IMR-90 (cell line): ENCODE results near the gene PNMA1. TPM values are rescaled to one million over a fixed set of nuclear protein-coding genes. Genes with fewer than 3 reads are reported as not detected.

ENCODE experiments used
- ATAC-seq: fragments of 200-7000 bp; cut with Tn5 transposase; 2 replicates; pipeline ENCODE4 v1.9.1; 2020; ENCODE audit warnings: low read depth, mild to moderate bottlenecking, moderate library complexity
- BruUV-seq: library from RNA; stranded (reverse); fragments of 400-500 nt; replicated peaks from 2 replicates; lab custom pipeline; 2021; lab: Mats Ljungman, UMichigan
- CTCF ChIA-PET: fragments of 300-600 bp; formaldehyde crosslinking; extraction: SDS; loops from one replicate; lab custom pipeline; 2021; ENCODE audit warnings: antibody characterized with exemption; lab: Yijun Ruan, JAX
- POLR2A ChIA-PET: fragments of 300-600 bp; sonication (Branson Sonifier 250); formaldehyde crosslinking; loops from one replicate; lab custom pipeline; 2022; ENCODE audit warnings: antibody characterized with exemption; ENCODE audit not compliant: unreplicated experiment; lab: Charles Lee
- DNase-seq: peaks from one replicate; pipeline ENCODE4 v3.0.0; 2013
- H2AFZ ChIP-seq: replicated peaks from 2 replicates; pipeline ENCODE3; 2013; ENCODE audit warnings: low read length, mild to moderate bottlenecking; ENCODE audit not compliant: poor library complexity
- H2AK5ac ChIP-seq: 2 replicates; pipeline ENCODE4 v1.6.1; 2013; ENCODE audit warnings: low read depth, low read length, inconsistent platforms
- H2AK9ac ChIP-seq: replicated peaks from 2 replicates; pipeline ENCODE3; 2013; ENCODE audit warnings: mild to moderate bottlenecking, low read depth, low read length, moderate library complexity; ENCODE audit not compliant: poor library complexity
- H2BK120ac ChIP-seq: 2 replicates; pipeline ENCODE4 v1.6.1; 2013; ENCODE audit warnings: low read depth, low read length, inconsistent platforms
- H2BK15ac ChIP-seq: 3 replicates; pipeline ENCODE4 v1.6.1; 2013; ENCODE audit warnings: low read depth, low read length, inconsistent platforms
- H2BK20ac ChIP-seq: 2 replicates; pipeline ENCODE4 v1.6.1; 2013; ENCODE audit warnings: low read depth, mild to moderate bottlenecking, inconsistent platforms, low read length, moderate library complexity
- H2BK5ac ChIP-seq: 2 replicates; pipeline ENCODE4 v1.6.1; 2013; ENCODE audit warnings: mild to moderate bottlenecking, low read depth, low read length, inconsistent platforms; ENCODE audit not compliant: poor library complexity, severe bottlenecking
- H3K14ac ChIP-seq: replicated peaks from 2 replicates; pipeline ENCODE4 v1.6.1; 2013; ENCODE audit warnings: low read depth, low read length, inconsistent platforms
- H3K18ac ChIP-seq: 2 replicates; pipeline ENCODE4 v1.6.1; 2013; ENCODE audit warnings: low read depth, low read length, control low read depth
- H3K23ac ChIP-seq: 2 replicates; pipeline ENCODE4 v1.6.1; 2013; ENCODE audit warnings: low read depth, low read length, inconsistent platforms
- H3K27ac ChIP-seq: 2 replicates; pipeline ENCODE4 v1.5.1; 2013; ENCODE audit warnings: mild to moderate bottlenecking, control low read depth, low read length; ENCODE audit not compliant: insufficient read depth
- H3K27me3 ChIP-seq: 2 replicates; pipeline ENCODE4 v1.6.1; 2013; ENCODE audit warnings: low read length; ENCODE audit not compliant: control insufficient read depth, insufficient read depth
- H3K36me3 ChIP-seq: 2 replicates; pipeline ENCODE4 v1.6.1; 2013; ENCODE audit warnings: low read length, mixed read lengths; ENCODE audit not compliant: control insufficient read depth, insufficient read depth
- H3K4ac ChIP-seq: 2 replicates; pipeline ENCODE4 v1.6.1; 2013; ENCODE audit warnings: low read depth, low read length, inconsistent platforms
- H3K4me1 ChIP-seq: 2 replicates; pipeline ENCODE4 v1.6.1; 2013; ENCODE audit warnings: low read length, mixed read lengths; ENCODE audit not compliant: control insufficient read depth, insufficient read depth
- H3K4me2 ChIP-seq: 2 replicates; pipeline ENCODE4 v1.6.1; 2013; ENCODE audit warnings: low read depth, mild to moderate bottlenecking, control low read depth, low read length, moderate library complexity
- H3K4me3 ChIP-seq: 2 replicates; pipeline ENCODE4 v1.5.1; 2013; ENCODE audit warnings: low read depth, mild to moderate bottlenecking, control low read depth, low read length, moderate library complexity; ENCODE audit not compliant: insufficient read depth
- H3K56ac ChIP-seq: 2 replicates; pipeline ENCODE4 v1.6.1; 2013; ENCODE audit warnings: low read length, inconsistent platforms; ENCODE audit not compliant: insufficient read depth; ENCODE audit errors: extremely low read depth
- H3K79me1 ChIP-seq, 2 experiments: 2 replicates each; pipeline ENCODE4 v1.6.1; 2013; ENCODE audit warnings: low read length in 2 of 2, inconsistent platforms in 1 of 2, low read depth in 1 of 2
- H3K9ac ChIP-seq: 2 replicates; pipeline ENCODE4 v1.6.1; 2013; ENCODE audit warnings: low read depth, low read length, control low read depth
- H3K9me1 ChIP-seq: 2 replicates; pipeline ENCODE4 v1.6.1; 2013; ENCODE audit warnings: low read length, inconsistent platforms; ENCODE audit not compliant: insufficient read depth
- H3K9me3 ChIP-seq: 2 replicates; pipeline ENCODE4 v1.6.1; 2013; ENCODE audit warnings: low read length; ENCODE audit not compliant: control insufficient read depth, insufficient read depth
- H4K20me1 ChIP-seq: 2 replicates; pipeline ENCODE4 v1.6.1; 2013; ENCODE audit warnings: low read length, inconsistent platforms; ENCODE audit not compliant: insufficient read depth
- H4K5ac ChIP-seq: 2 replicates; pipeline ENCODE4 v1.6.1; 2013; ENCODE audit warnings: mild to moderate bottlenecking, low read depth, low read length, control low read depth
- H4K8ac ChIP-seq, 2 experiments: 2 replicates each; pipeline ENCODE4 v1.6.1; 2013; ENCODE audit warnings: low read depth in 2 of 2, low read length in 2 of 2, control low read depth in 1 of 2, inconsistent platforms in 1 of 2
- H4K91ac ChIP-seq: 2 replicates; pipeline ENCODE4 v1.6.1; 2013; ENCODE audit warnings: low read depth, low read length, inconsistent platforms; ENCODE audit not compliant: insufficient read depth
- BHLHE40 ChIP-seq: fragments of 150-350 bp; IDR thresholded peaks from 2 replicates; pipeline ENCODE4 v1.6.1; 2016; ENCODE audit warnings: mild to moderate bottlenecking, low read depth, low read length
- CEBPB ChIP-seq: IDR thresholded peaks from 2 replicates; pipeline ENCODE4 v1.6.1; 2012; ENCODE audit warnings: low read depth, low read length, improper control_type of control experiment
- CTCF ChIP-seq: conservative IDR thresholded peaks from 2 replicates; pipeline ENCODE4 v1.5.1; 2012; ENCODE audit warnings: mild to moderate bottlenecking, low read depth, low read length, improper control_type of control experiment
- FOS ChIP-seq: fragments of 150-350 bp; IDR thresholded peaks from 2 replicates; pipeline ENCODE4 v1.6.1; 2016; ENCODE audit warnings: low read depth, low read length
- MAFK ChIP-seq: IDR thresholded peaks from 2 replicates; pipeline ENCODE4 v1.6.1; 2012; ENCODE audit warnings: low read depth, low read length, improper control_type of control experiment
- MAZ ChIP-seq: IDR thresholded peaks from 2 replicates; pipeline ENCODE4 v1.6.1; 2012; ENCODE audit warnings: low read depth, mild to moderate bottlenecking, low read length, improper control_type of control experiment, moderate library complexity, borderline replicate concordance
- MXI1 ChIP-seq: IDR thresholded peaks from 2 replicates; pipeline ENCODE4 v1.6.1; 2012; ENCODE audit warnings: low read depth, mild to moderate bottlenecking, low read length, moderate library complexity, borderline replicate concordance
- NFE2L2 ChIP-seq: fragments of 150-350 bp; IDR thresholded peaks from 2 replicates; pipeline ENCODE4 v1.6.1; 2016; ENCODE audit warnings: low read depth, mild to moderate bottlenecking, low read length
- POLR2A ChIP-seq: IDR thresholded peaks from 2 replicates; pipeline ENCODE4 v1.6.1; 2012; ENCODE audit warnings: mild to moderate bottlenecking, low read depth, low read length
- RAD21 ChIP-seq: IDR thresholded peaks from 2 replicates; pipeline ENCODE4 v1.6.1; 2012; ENCODE audit warnings: low read length, improper control_type of control experiment
- RCOR1 ChIP-seq: IDR thresholded peaks from 2 replicates; pipeline ENCODE4 v1.6.1; 2012; ENCODE audit warnings: mild to moderate bottlenecking, low read length, improper control_type of control experiment; ENCODE audit not compliant: insufficient replicate concordance
- RFX5 ChIP-seq: IDR thresholded peaks from 2 replicates; pipeline ENCODE4 v1.8.0; 2012; ENCODE audit warnings: low read depth, mild to moderate bottlenecking, low read length, moderate library complexity
- WGBS, 2 experiments: methylation state at CpG; one replicate each; pipeline versions ENCODE4 v1.1.5 to v1.1.7; 2013; ENCODE audit warnings: missing lambda C conversion rate in 2 of 2; ENCODE audit not compliant: insufficient read length in 1 of 2; ENCODE audit errors: extremely low coverage in 2 of 2; 5-methylcytosine and 5-hydroxymethylcytosine counted together
- dilution Hi-C: fragments of 300-500 bp; cut with HindIII; formaldehyde crosslinking; loops from one replicate; pipeline ENCODE4 v1.14.3; 2018; ENCODE audit warnings: low sequenced_read_pairs; ENCODE audit not compliant: unreplicated experiment
- in situ Hi-C: fragments of 300-500 bp; cut with MboI; formaldehyde crosslinking; loops from 3 replicates; pipeline ENCODE4 v1.14.3; 2019; ENCODE audit warnings: low sequenced_read_pairs, inconsistent platforms, mixed read lengths
- intact Hi-C: fragments of 100-400 bp; cut with micrococcal nuclease; formaldehyde crosslinking; loops from 2 replicates; pipeline ENCODE4 v1.10.0; 2022
- polyA plus RNA-seq, 3 experiments: library from polyadenylated mRNA; depleted of rRNA; stranded (reverse); fragments of >200 nt; gene quantifications; 2 replicates each; pipeline ENCODE4 v1.2.3, GENCODE V29; 2012; ENCODE audit warnings: low replicate concordance in 1 of 3
- total RNA-seq: library from RNA; depleted of rRNA; stranded (reverse); fragments of >200 nt; gene quantifications from 2 replicates; pipeline ENCODE4 v1.2.3, GENCODE V29; 2012
- TF ChIP-seq, protein P1 (sequence below): fragments of 150-350 bp; IDR thresholded peaks from 2 replicates; pipeline ENCODE4 v1.6.1; 2017; ENCODE audit warnings: mild to moderate bottlenecking, antibody characterized with exemption, low read length, low read depth
- TF ChIP-seq, protein P2 (sequence below): fragments of 150-350 bp; IDR thresholded peaks from 2 replicates; pipeline ENCODE4 v1.6.1; 2016; ENCODE audit warnings: low read depth, mild to moderate bottlenecking, low read length, moderate library complexity, borderline replicate concordance

Gene PNMA1
- total and polyA plus RNA-seq, 2 of the 4 experiments (the other 2 are of a cell fraction) = 6.5 to 28.2 TPM

GRCh38 chr14:73742520-73743238 lies 28.5 kb upstream of the PNMA1 start:
- peaks cover 32 to 99% of the 10 kb centered on the region in 2 experiments for H3K79me1 ChIP-seq
- no peak overlapping the region for H2BK15ac ChIP-seq
- peaks cover 48% of the 10 kb centered on the region for H3K9me1 ChIP-seq
- peak overlapping the region; percentile 80 for H2BK5ac ChIP-seq
- H3K18ac ChIP-seq = peak overlapping the region; percentile 47; the same call in 1 of the 2 replicates
- 0 out of 2 replicates have a peak overlapping the region, but pooled peaks have one; percentile 78 for H2BK120ac ChIP-seq
- peak overlapping the region; percentile 74; the same call in 1 of the 2 replicates for H3K9ac ChIP-seq
- CTCF ChIA-PET = no interaction called here
- H3K4me3 ChIP-seq = no peak overlapping the region
- no TSS peak for BruUV-seq
- peak overlapping the region; percentile 93; the same call in 1 of the 2 replicates for H3K4me2 ChIP-seq
- peak overlapping the region; percentile 79; the same call in 1 of the 2 replicates for H2AK5ac ChIP-seq
- peaks cover 96% of the 10 kb centered on the region for H4K20me1 ChIP-seq
- H3K27ac ChIP-seq = peak overlapping the region; percentile 87
- peak overlapping the region; percentile 83 for H2AK9ac ChIP-seq
- ATAC-seq (no peak), DNase-seq (no peak)
- H3K27me3 ChIP-seq = no peaks in the 10 kb centered on the region
- no peaks in the 10 kb centered on the region for H3K9me3 ChIP-seq
- peaks cover 15% of the 10 kb centered on the region for H3K36me3 ChIP-seq
- peak overlapping the region; percentile 73 for H2AFZ ChIP-seq
- peaks cover 65% of the 10 kb centered on the region for H3K4me1 ChIP-seq
- H3K23ac ChIP-seq = peak overlapping the region; percentile 87
- in situ Hi-C loops = no loop called here
- WGBS, 2 experiments = 100% methylated on average over 1 of the region's 6 CpGs; no CpG with 5 or more reads in 1 of the 2 experiments
- peak overlapping the region in 1 of 2 experiments; percentile 87; a peak in 1 of 4 replicates for H4K8ac ChIP-seq
- H3K56ac ChIP-seq = no peak overlapping the region
- POLR2A ChIA-PET = no interaction called here
- peak overlapping the region; percentile 95 for H3K4ac ChIP-seq
- intact Hi-C loops = no loop called here
- peak overlapping the region; percentile 34; the same call in 1 of the 2 replicates for H4K91ac ChIP-seq
- H4K5ac ChIP-seq = no peak overlapping the region
- H3K14ac ChIP-seq = peak overlapping the region; percentile 84
- H2BK20ac ChIP-seq = no peak overlapping the region
- dilution Hi-C loops = no loop called here
- TF ChIP-seq POLR2A (no peak), BHLHE40 (no peak), MAZ (no peak), CEBPB (no peak), FOS (no peak), RCOR1 (no peak), MAFK (no peak), NFE2L2 (no peak), CTCF (no peak), RFX5 (no peak), RAD21 (no peak), MXI1 (no peak)
- TF ChIP-seq, protein P1, sequence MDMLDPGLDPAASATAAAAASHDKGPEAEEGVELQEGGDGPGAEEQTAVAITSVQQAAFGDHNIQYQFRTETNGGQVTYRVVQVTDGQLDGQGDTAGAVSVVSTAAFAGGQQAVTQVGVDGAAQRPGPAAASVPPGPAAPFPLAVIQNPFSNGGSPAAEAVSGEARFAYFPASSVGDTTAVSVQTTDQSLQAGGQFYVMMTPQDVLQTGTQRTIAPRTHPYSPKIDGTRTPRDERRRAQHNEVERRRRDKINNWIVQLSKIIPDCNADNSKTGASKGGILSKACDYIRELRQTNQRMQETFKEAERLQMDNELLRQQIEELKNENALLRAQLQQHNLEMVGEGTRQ = no peak
- TF ChIP-seq, protein P2, sequence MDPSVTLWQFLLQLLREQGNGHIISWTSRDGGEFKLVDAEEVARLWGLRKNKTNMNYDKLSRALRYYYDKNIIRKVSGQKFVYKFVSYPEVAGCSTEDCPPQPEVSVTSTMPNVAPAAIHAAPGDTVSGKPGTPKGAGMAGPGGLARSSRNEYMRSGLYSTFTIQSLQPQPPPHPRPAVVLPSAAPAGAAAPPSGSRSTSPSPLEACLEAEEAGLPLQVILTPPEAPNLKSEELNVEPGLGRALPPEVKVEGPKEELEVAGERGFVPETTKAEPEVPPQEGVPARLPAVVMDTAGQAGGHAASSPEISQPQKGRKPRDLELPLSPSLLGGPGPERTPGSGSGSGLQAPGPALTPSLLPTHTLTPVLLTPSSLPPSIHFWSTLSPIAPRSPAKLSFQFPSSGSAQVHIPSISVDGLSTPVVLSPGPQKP = no peak
